HL-60 (cell line): Measurements from ENCODE around the gene INTS4.

Experiments used
- GABPA ChIP-seq: IDR thresholded peaks from 2 replicates; pipeline ENCODE4 v1.6.1; 2012; ENCODE audit warnings: low read depth
- POLR2AphosphoS5 ChIP-seq: IDR thresholded peaks from 2 replicates; pipeline ENCODE4 v1.6.1; 2012; ENCODE audit warnings: low read depth
- REST ChIP-seq: IDR thresholded peaks from 2 replicates; pipeline ENCODE4 v1.6.1; 2012; ENCODE audit warnings: low read depth; ENCODE audit not compliant: insufficient replicate concordance
- SPI1 ChIP-seq: IDR thresholded peaks from 2 replicates; pipeline ENCODE4 v1.6.1; 2012; ENCODE audit warnings: low read depth, mild to moderate bottlenecking, borderline replicate concordance
- TF ChIP-seq, protein P1 (sequence below): IDR thresholded peaks from one replicate; pipeline ENCODE4 v1.5.1; 2011; ENCODE audit warnings: low read length, control low read depth, inconsistent platforms; ENCODE audit not compliant: insufficient read depth

DNA sequence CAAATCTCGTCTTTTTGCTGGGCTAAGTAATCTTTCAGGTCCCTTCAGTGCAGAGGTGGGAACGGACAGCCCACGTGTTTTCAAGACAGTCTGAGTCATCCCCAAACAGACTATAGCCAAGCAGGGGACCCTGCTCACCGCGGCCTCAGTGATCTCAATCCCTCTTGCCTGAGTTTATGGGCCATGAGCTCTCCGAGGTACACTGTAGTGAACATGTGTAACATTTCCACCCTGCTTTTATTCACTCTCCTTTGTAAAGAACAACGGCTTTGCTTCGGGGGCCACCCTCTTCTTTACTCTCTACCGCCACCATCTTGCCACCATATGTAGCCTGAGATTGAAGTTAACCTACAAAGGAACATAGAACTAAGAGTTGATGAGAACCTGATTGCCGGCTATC lies 40.2 kb upstream of the INTS4 start:
- TF ChIP-seq SPI1 = no peak
- TF ChIP-seq, protein P1, sequence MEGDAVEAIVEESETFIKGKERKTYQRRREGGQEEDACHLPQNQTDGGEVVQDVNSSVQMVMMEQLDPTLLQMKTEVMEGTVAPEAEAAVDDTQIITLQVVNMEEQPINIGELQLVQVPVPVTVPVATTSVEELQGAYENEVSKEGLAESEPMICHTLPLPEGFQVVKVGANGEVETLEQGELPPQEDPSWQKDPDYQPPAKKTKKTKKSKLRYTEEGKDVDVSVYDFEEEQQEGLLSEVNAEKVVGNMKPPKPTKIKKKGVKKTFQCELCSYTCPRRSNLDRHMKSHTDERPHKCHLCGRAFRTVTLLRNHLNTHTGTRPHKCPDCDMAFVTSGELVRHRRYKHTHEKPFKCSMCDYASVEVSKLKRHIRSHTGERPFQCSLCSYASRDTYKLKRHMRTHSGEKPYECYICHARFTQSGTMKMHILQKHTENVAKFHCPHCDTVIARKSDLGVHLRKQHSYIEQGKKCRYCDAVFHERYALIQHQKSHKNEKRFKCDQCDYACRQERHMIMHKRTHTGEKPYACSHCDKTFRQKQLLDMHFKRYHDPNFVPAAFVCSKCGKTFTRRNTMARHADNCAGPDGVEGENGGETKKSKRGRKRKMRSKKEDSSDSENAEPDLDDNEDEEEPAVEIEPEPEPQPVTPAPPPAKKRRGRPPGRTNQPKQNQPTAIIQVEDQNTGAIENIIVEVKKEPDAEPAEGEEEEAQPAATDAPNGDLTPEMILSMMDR = no peak
- TF ChIP-seq GABPA = no peak
- TF ChIP-seq POLR2AphosphoS5 = no peak
- TF ChIP-seq REST = no peak
